ENCODE results near the gene SLC44A1.

Gene SLC44A1

DNA sequence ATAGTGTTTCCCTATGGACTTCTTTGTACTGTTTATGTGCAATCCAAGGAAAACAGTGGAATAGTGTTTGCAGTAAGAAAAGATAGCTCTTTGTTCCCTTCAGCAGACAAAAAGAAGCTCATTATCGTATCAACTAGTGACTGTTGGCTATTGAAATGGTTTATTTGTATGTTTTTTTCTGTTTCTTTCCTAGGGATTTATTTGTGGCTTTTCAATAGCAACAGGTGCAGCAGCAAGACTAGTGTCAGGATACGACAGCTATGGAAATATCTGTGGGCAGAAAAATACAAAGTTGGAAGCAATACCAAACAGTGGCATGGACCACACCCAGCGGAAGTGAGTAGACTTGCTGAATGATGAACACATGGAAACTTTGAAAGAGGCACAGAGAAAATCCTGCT lies 65.1 kb downstream of the SLC44A1 start:
- TF ChIP-seq POLR2A (IDR thresholded peaks at IDR 0.05; ENCODE audit: low read depth, low read length): no peak
- peak; percentile 92 for FAIRE-seq
- no peak for DNase-seq (ENCODE audit: insufficient read length, low spot score)

DNA sequence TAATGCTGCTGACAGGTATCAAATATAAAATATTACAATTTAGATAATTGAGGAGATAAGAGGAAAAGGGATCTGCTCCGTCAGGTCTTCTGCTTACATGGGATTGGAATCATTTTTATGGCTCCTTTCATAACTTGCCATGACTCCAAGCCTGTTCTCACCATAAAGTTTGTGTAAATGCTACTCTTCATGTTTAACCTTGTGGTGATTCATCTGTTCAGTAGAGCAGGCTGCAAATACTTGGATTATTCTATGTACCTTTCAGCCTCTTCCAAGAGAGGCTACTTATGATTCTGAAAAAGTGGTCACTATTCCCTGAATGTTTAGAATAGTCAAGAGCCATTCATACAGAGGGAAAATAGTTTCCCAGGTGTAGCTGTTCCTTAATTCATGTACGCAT lies 66.9 kb downstream of the SLC44A1 start:
- FAIRE-seq: peak; percentile 93
- TF ChIP-seq POLR2A (IDR thresholded peaks at IDR 0.05; ENCODE audit: low read depth, low read length): no peak
- no peak for DNase-seq (ENCODE audit: insufficient read length, low spot score)

DNA sequence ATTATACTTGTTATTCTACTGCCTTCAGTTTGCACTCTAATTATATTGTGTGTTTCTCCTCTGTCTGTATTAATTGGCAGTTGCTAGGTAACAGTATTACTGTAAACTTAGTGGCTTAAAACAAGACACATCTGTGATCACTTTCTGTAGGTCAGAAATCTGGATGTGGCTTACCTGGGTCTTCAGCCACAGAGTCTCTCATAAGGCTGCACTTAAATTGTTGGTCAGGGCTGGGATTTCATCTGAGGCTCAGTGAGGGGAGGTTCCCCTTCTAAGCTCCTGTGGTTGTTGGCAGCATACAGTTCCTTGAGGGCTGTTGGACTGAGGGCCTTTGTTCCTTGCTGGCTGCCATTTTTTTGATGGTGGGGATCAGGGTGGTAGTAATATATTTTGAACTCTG lies 68.8 kb downstream of the SLC44A1 start:
- FAIRE-seq (no peak), DNase-seq (ENCODE audit: insufficient read length, low spot score) (no peak)
- no peak for TF ChIP-seq POLR2A (IDR thresholded peaks at IDR 0.05; ENCODE audit: low read depth, low read length)

DNA sequence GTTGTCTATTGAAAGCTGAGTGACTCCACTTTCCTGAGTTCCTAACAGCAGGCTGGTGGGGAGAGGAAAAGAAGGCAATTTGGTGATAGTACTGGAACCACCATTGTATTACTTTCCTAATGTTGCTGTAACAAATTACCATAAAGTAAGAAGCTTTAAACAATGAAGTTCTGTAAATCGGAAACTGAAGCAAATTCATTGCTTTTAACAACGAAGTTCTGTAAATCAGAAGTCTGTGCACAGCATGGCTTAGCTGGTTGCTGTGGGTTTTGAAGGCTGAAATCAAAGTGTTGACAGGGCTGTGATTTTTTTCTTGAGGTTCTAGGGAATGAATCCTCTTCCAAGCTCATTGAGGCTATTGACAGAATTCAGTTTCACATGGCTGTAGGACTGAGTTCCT lies 72.3 kb downstream of the SLC44A1 start:
- FAIRE-seq (peak; percentile 85), DNase-seq (ENCODE audit: insufficient read length, low spot score) (no peak)
- no peak for TF ChIP-seq POLR2A (IDR thresholded peaks at IDR 0.05; ENCODE audit: low read depth, low read length)

DNA sequence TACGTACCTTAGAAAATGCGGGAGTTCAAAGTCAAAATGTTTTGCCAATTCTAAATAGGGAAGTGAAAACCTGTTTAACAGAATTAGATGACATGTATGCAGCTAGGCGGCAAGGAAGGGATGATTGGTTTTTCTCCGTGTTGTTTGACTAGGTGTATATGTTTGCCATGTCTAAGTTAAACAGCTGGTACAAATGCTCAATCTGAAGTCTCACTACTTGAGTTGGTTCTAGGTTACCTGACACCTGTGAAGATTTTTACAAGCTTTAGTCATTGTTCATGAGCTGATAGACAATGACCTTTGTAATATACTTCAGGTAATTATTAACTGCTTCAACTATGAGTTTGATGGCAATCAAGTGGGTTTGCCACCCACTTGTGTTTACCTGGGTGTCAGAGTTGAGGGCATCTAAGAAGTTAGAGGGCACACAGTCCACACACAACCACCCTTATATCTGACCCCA lies 74.3 kb downstream of the SLC44A1 start:
- no peak for TF ChIP-seq POLR2A (IDR thresholded peaks at IDR 0.05; ENCODE audit: low read depth, low read length)
- DNase-seq (ENCODE audit: insufficient read length, low spot score) (no peak), FAIRE-seq (peak; percentile 90)

DNA sequence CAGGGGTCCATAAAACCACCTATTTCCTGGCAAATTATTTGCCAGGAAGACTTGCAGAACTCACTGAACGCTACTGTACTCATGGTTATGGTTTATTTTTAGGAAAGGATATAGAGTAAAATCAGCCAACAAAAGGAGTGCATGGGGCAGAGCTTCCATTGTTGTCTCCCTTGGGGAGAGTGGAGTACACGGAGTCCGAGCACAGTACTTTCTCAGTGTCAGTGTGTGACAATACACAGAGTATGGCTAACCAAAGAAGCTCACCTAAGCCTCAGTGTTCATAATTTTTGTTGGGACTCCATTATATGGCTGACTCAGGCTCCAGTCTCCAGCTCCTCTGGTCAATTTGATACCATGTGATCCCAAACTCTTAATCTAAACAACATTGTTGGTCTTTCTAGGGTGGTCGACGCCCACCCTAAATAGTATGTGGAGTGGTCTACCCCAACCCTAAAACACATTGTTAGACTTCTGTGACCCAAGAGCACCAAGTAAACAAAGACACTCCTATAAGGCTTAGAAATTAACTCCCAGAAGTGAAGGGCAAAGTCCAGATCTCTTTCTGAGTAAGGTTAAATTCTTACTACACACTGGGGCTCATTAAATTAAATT lies 74.9 kb downstream of the SLC44A1 start:
- no peak for FAIRE-seq
- no peak for DNase-seq (ENCODE audit: insufficient read length, low spot score)
- TF ChIP-seq POLR2A (IDR thresholded peaks at IDR 0.05; ENCODE audit: low read depth, low read length): no peak

DNA sequence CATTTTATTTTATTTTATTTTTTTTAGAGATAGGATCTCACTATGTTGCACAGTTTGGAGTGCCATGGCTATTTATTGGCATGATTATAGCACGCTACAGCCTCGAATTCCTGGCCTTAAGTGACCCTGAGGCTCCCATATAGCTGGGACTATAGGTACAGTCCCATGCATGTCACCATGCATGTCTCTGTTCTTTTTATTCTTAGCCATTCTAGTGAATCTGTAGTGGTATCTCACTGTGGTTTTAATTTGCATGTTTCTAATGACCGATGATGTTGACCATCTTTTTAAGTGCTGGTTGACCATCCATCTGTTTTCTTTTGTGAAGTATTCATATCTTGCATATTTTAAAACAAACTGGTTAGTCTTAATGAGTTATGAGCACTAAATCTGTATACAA lies 76.1 kb downstream of the SLC44A1 start:
- no peak for DNase-seq (ENCODE audit: insufficient read length, low spot score)
- TF ChIP-seq POLR2A (IDR thresholded peaks at IDR 0.05; ENCODE audit: low read depth, low read length): no peak
- peak; percentile 91 for FAIRE-seq

DNA sequence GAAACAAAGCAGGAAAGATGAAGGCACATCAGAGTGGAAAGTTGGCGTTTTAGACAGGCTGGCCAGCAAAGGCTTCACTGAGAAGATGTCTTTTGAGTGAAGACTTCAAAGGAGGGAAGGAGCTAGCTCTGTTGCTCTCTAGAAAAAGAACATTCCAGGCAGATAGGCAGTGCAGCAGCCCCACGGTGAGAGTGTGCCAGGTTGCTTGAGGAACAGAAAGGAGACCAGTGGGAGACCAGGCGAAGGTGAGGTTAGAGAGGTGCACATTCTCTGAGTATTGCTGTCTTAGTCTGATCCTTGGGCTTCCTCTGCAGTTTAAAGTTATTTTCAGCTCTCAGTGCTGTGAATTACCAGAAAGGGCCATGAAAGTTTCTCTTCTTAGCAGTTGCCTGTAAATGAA lies 83.8 kb downstream of the SLC44A1 start:
- DNase-seq (ENCODE audit: insufficient read length, low spot score): no peak
- no peak for TF ChIP-seq POLR2A (IDR thresholded peaks at IDR 0.05; ENCODE audit: low read depth, low read length)
- no peak for FAIRE-seq

DNA sequence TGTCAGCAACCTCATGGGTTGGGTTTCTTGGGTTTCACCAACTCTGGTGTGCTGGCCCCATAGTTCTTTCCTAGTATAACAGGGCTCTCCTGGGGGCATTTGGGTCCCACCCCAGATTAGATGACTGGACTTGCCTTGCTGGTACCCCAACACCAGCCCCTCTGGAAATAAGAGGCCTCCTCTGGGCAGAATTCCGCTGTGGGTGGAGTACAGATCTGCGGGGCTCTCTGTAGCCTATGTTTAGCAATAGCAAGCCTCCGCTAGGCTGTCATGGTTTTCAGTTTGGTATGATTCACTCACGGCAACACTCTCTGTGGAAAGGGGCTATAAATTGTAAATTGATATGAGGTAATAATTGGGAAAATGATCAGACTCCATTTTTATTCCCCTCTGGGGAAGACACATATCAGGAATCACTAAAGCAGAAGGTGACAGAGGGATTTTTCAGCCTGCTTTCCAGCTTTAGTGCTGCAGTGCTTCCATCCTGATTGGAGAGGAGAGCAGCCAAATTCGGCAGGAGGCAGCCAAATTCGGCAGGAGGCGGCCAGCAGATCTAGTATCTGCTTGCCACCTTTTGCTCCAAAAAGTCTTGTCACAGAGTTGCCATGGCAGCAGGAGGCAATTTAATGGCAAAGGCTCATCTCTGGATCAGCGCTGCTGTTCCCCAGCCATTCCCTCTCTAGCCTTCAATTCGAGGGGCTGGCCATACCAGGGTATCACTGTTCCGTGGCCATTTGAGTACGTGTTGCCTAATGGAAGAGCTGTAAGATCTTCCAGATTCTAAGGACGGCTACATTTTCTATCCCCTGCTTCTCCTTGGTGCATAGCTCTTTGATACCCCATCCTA lies 84.6 kb downstream of the SLC44A1 start:
- FAIRE-seq (no peak), DNase-seq (ENCODE audit: insufficient read length, low spot score) (no peak)
- no peak for TF ChIP-seq POLR2A (IDR thresholded peaks at IDR 0.05; ENCODE audit: low read depth, low read length)

DNA sequence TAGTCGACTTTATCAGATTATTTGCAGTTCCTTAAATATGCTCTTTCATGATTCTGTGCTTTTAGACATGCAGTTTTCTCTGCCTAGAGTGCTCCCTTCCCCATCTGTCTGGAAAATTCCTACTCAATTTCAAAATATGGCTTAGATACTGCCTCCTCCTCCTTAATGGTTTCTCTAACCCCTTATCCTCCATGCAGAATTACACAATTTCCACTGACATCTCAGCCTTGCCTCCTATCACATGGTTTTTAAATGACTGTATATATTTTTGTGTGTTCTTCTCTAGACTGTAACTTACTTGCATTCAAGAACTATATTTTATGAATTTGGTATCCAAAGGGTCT lies 85.2 kb downstream of the SLC44A1 start:
- peak; percentile 38 for FAIRE-seq
- no peak for TF ChIP-seq POLR2A (IDR thresholded peaks at IDR 0.05; ENCODE audit: low read depth, low read length)
- DNase-seq (ENCODE audit: insufficient read length, low spot score): no peak

DNA sequence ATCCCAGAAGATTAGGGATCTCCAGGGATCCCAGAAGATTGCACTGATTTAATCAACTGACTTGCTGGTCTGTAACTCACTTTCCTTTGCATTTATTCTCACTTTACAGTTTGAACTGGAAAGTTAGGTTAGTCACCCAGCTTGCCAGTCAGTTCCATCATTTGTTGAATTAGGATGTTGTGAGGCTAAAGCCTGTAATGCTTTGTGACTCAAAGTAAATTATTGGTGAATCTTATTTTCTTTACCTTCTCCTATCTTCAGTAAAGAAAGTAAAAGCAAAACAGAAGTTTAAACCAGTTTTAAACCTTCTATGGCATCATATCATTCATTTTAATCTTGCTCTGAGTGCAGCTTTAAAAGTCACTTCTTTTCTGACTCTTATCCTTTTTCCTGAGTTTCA lies 85.8 kb downstream of the SLC44A1 start:
- DNase-seq (ENCODE audit: insufficient read length, low spot score): no peak
- peak; percentile 88 for FAIRE-seq
- TF ChIP-seq POLR2A (IDR thresholded peaks at IDR 0.05; ENCODE audit: low read depth, low read length): no peak

DNA sequence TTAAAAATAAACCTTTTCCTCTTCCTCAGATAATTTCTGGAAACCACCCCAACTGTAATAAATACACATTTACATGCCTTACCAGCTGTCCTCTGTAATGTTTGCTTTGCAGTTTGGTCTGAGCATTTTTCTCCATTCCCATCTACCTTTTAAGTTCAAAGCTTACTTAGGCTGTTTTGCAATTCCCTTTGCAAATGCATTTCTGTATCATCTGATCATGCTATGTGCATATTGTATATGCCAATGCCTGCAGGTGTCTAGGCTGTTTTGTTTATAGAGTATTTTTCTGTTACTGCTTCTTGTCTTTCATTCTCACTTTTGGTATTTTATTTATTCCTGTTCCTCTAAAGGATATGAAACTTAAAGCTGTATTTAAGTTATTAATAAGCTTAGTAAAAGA lies 86.3 kb downstream of the SLC44A1 start:
- TF ChIP-seq POLR2A (IDR thresholded peaks at IDR 0.05; ENCODE audit: low read depth, low read length): no peak
- no peak for DNase-seq (ENCODE audit: insufficient read length, low spot score)
- FAIRE-seq: no peak

DNA sequence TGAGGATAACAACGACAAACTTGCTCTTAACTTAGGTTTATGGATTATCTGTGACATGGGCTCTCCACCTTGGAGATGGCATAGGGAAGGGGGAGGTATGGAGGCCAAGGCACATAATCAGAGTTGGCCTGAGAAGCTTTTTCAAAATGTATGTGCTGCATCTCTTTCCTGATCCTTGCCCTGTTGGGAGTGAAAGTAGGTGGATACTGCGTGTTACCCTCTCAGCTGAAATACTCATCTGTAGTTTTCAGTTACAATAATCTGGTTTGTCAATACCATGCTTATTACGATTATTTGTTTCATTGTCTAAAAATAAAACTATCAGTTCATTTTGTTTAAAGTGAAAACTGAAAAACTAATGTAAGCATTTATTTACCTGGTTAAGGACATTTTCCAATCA lies 86.7 kb downstream of the SLC44A1 start:
- TF ChIP-seq POLR2A (IDR thresholded peaks at IDR 0.05; ENCODE audit: low read depth, low read length): no peak
- peak; percentile 43 for FAIRE-seq
- DNase-seq (ENCODE audit: insufficient read length, low spot score): no peak

DNA sequence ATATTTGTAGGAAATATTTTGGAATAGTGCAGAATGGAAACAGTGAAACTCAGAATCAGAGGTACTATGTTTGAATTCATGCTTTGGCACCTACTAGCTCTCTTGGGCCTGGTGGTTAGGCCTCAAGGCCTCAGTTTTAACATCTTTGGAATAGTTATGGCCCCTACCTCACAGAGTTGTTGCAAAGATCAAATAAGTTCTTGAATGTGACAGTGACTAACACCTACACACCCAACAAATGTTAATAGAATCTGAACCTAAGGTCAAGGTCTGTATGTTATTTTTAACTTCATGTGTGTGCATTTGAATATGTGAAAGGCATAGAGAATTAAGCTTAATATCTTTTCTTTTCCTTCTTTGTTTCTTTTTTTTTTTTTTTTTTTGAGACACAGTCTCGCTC lies 87.3 kb downstream of the SLC44A1 start:
- DNase-seq (ENCODE audit: insufficient read length, low spot score) (no peak), FAIRE-seq (peak; percentile 80)
- TF ChIP-seq POLR2A (IDR thresholded peaks at IDR 0.05; ENCODE audit: low read depth, low read length): no peak

DNA sequence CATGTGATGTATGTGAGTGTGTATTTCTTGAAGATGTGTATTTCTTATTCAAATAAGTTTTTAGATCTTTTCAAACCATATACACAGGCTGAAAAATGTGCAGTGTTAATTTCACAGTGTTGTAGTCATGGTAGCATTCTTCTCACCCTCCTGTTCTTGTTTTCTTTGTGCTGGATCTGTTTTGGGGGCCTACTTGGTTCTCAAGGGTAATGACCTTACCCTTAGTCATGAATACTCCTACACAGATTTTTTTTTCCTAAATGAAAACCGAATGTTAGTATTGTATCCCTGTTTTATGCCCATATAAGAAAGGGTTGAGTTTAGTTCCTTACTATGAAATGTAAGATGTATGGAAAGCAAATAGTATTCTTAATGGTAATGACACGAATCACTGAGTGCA lies 88.0 kb downstream of the SLC44A1 start:
- TF ChIP-seq POLR2A (IDR thresholded peaks at IDR 0.05; ENCODE audit: low read depth, low read length): no peak
- no peak for DNase-seq (ENCODE audit: insufficient read length, low spot score)
- FAIRE-seq: peak; percentile 41
